ENCODE measurements around the gene ENOPH1. TPM values are rescaled to one million over a fixed set of nuclear protein-coding genes. Genes with fewer than 3 reads are reported as not detected.

ENOPH1 gene
- total and polyA plus RNA-seq, 9 of the 15 experiments (the other 6 are each of a cell fraction or from before 2014, with no cell fraction given) = 29.8 to 71.4 (median 48.9) TPM

DNA sequence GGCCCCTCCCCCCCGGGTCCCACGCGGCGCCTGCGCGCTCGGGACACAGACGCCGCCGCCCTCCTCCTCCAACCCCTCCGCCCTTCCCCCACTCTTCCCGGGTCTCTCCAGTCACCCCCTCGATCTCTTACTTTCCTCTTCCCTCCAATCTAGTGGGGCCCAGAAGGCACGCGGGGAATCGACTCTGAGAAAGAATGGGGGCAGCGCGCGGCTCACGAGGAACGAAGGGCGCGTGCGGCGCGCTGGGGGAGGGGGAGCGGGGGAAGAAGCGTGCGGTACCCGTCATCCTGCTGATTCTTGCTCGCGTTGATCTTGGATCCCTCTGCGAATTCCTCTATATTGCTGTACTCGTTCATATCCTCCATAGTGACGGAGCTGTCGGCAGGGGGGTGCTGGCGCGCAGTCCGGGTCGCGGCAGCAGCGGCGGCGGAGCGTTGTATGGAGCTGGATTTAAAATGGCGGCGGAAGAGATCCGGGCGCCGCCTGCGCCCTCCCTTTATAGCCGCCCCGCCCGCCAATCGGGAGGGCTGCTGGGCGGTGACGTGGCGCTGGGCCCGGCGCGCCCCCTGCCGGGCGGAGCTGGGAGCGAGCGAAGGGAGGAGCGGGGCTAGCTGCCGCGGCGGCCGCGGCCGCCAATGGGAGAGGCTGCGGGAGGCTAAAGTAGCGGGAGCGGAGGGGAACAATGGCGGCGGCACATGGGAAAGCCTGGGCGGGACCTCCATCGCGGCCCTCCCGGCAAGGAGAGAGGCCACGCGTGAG lies 1.2 kb upstream of the ENOPH1 start (continued):
- TF ChIP-seq, protein P1, sequence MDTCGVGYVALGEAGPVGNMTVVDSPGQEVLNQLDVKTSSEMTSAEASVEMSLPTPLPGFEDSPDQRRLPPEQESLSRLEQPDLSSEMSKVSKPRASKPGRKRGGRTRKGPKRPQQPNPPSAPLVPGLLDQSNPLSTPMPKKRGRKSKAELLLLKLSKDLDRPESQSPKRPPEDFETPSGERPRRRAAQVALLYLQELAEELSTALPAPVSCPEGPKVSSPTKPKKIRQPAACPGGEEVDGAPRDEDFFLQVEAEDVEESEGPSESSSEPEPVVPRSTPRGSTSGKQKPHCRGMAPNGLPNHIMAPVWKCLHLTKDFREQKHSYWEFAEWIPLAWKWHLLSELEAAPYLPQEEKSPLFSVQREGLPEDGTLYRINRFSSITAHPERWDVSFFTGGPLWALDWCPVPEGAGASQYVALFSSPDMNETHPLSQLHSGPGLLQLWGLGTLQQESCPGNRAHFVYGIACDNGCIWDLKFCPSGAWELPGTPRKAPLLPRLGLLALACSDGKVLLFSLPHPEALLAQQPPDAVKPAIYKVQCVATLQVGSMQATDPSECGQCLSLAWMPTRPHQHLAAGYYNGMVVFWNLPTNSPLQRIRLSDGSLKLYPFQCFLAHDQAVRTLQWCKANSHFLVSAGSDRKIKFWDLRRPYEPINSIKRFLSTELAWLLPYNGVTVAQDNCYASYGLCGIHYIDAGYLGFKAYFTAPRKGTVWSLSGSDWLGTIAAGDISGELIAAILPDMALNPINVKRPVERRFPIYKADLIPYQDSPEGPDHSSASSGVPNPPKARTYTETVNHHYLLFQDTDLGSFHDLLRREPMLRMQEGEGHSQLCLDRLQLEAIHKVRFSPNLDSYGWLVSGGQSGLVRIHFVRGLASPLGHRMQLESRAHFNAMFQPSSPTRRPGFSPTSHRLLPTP (IDR thresholded peaks at IDR 0.05; ENCODE audit: borderline replicate concordance, extremely low read depth, insufficient read length) = no peak
- TF ChIP-seq STAG1 (CRISPR knock-in tag; IDR thresholded peaks at IDR 0.05; ENCODE audit: borderline replicate concordance) (no peak), MYNN (IDR thresholded peaks at IDR 0.05) (peak; percentile 30; the same call in 1 of the 2 replicates), MYNN (CRISPR knock-in tag; IDR thresholded peaks at IDR 0.05) (no peak), CC2D1A (IDR thresholded peaks at IDR 0.05) (no peak), TBL1XR1 (IDR thresholded peaks at IDR 0.05; ENCODE audit: low read length in 2 of 2) (peak in 1 of 2 experiments; percentile 71; a peak in 2 of 4 replicates), ZNF699 (CRISPR knock-in tag; IDR thresholded peaks at IDR 0.05; ENCODE audit: insufficient replicate concordance) (no peak), SOX6 (IDR thresholded peaks at IDR 0.05) (peak; percentile 70), NFIC (IDR thresholded peaks at IDR 0.05) (peak; percentile 28), ELF1 (tag; IDR thresholded peaks at IDR 0.05) (no peak), CBX1 (IDR thresholded peaks at IDR 0.05; ENCODE audit: low read depth) (peak; percentile 82)
- TF ChIP-seq, protein P2, sequence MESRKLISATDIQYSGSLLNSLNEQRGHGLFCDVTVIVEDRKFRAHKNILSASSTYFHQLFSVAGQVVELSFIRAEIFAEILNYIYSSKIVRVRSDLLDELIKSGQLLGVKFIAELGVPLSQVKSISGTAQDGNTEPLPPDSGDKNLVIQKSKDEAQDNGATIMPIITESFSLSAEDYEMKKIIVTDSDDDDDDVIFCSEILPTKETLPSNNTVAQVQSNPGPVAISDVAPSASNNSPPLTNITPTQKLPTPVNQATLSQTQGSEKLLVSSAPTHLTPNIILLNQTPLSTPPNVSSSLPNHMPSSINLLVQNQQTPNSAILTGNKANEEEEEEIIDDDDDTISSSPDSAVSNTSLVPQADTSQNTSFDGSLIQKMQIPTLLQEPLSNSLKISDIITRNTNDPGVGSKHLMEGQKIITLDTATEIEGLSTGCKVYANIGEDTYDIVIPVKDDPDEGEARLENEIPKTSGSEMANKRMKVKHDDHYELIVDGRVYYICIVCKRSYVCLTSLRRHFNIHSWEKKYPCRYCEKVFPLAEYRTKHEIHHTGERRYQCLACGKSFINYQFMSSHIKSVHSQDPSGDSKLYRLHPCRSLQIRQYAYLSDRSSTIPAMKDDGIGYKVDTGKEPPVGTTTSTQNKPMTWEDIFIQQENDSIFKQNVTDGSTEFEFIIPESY (CRISPR knock-in tag; IDR thresholded peaks at IDR 0.05) = no peak
- TF ChIP-seq, protein P3, sequence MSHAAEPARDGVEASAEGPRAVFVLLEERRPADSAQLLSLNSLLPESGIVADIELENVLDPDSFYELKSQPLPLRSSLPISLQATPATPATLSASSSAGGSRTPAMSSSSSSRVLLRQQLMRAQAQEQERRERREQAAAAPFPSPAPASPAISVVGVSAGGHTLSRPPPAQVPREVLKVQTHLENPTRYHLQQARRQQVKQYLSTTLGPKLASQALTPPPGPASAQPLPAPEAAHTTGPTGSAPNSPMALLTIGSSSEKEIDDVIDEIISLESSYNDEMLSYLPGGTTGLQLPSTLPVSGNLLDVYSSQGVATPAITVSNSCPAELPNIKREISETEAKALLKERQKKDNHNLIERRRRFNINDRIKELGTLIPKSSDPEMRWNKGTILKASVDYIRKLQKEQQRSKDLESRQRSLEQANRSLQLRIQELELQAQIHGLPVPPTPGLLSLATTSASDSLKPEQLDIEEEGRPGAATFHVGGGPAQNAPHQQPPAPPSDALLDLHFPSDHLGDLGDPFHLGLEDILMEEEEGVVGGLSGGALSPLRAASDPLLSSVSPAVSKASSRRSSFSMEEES (CRISPR knock-in tag; IDR thresholded peaks at IDR 0.05) = no peak
- TF ChIP-seq, protein P4, sequence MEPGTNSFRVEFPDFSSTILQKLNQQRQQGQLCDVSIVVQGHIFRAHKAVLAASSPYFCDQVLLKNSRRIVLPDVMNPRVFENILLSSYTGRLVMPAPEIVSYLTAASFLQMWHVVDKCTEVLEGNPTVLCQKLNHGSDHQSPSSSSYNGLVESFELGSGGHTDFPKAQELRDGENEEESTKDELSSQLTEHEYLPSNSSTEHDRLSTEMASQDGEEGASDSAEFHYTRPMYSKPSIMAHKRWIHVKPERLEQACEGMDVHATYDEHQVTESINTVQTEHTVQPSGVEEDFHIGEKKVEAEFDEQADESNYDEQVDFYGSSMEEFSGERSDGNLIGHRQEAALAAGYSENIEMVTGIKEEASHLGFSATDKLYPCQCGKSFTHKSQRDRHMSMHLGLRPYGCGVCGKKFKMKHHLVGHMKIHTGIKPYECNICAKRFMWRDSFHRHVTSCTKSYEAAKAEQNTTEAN (CRISPR knock-in tag; IDR thresholded peaks at IDR 0.05) = no peak
- TF ChIP-seq, protein P5, sequence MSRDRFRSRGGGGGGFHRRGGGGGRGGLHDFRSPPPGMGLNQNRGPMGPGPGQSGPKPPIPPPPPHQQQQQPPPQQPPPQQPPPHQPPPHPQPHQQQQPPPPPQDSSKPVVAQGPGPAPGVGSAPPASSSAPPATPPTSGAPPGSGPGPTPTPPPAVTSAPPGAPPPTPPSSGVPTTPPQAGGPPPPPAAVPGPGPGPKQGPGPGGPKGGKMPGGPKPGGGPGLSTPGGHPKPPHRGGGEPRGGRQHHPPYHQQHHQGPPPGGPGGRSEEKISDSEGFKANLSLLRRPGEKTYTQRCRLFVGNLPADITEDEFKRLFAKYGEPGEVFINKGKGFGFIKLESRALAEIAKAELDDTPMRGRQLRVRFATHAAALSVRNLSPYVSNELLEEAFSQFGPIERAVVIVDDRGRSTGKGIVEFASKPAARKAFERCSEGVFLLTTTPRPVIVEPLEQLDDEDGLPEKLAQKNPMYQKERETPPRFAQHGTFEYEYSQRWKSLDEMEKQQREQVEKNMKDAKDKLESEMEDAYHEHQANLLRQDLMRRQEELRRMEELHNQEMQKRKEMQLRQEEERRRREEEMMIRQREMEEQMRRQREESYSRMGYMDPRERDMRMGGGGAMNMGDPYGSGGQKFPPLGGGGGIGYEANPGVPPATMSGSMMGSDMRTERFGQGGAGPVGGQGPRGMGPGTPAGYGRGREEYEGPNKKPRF (IDR thresholded peaks at IDR 0.05; ENCODE audit: low read depth, low read length) = no peak
- TF ChIP-seq, protein P6, sequence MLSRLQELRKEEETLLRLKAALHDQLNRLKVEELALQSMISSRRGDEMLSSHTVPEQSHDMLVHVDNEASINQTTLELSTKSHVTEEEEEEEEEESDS (CRISPR knock-in tag; IDR thresholded peaks at IDR 0.05) = no peak
